ENCODE measurements around the gene RSU1.

RSU1 gene

DNA sequence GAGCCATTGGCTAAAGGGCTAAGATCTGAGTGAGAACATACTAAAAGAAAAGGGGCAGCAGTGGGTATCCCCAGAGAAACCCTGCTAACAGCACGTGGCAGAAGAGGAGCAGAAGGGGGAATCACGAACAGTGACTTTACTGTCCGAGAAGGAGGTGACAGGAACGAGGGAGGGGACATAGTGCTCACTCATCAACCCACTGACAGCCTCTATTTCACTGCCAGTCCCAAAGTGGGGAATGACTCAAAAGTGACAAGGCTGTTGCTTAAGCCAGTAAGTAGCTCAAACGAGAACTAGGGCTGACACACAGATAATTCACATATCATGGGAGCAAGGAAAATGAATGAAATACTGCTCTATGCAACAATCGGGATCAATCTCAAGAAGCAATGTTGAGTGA, 92.7 kb downstream of the RSU1 start:
- Histone ChIP-seq H3K4me3 (ENCODE audit: insufficient read depth, low read depth, low read length) (no peak overlapping the region), H3K4me1 (ENCODE audit: control insufficient read depth, insufficient read depth, low read length) (no peaks in the 10 kb centered on the region), H3K27ac (ENCODE audit: insufficient read depth, low read depth, low read length, poor library complexity, severe bottlenecking) (no peak overlapping the region), H3K27me3 (ENCODE audit: control insufficient read depth, insufficient read depth, low read length, poor library complexity, severe bottlenecking) (no peaks in the 10 kb centered on the region), H3K36me3 (ENCODE audit: control insufficient read depth, insufficient read depth, low read length) (no peaks in the 10 kb centered on the region), H3K9me3 (ENCODE audit: control insufficient read depth, low read length) (no peaks in the 10 kb centered on the region)
- 83 to 92% methylated on average over 6 of the region's 6 CpGs for WGBS, 2 experiments

DNA sequence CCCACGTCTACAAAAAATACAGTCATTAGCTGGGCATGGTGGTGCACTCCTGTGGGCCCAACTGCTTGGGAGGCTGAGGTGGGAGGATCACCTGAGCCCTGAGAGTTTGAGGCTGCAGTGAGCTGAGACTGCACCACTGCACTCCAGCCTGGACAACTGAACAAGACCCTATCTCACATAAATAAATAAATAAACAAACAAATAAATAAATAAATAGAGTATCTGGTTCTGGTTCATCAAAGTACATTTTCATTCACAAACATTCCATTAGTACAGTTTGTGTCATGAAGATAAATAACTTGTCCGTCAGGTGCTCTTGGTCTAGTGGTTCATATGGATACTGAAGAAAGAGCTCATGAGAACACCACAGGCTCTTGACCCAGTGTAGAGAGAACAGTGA, 96.4 kb downstream of the RSU1 start:
- WGBS, 2 experiments, result 93 to 95% methylated on average over 2 of the region's 2 CpGs
- H3K4me1 ChIP-seq (ENCODE audit: control insufficient read depth, insufficient read depth, low read length), result no peaks in the 10 kb centered on the region
- no peaks in the 10 kb centered on the region for H3K9me3 ChIP-seq (ENCODE audit: control insufficient read depth, low read length)
- H3K27me3 ChIP-seq (ENCODE audit: control insufficient read depth, insufficient read depth, low read length, poor library complexity, severe bottlenecking), result no peaks in the 10 kb centered on the region
- H3K4me3 ChIP-seq (ENCODE audit: insufficient read depth, low read depth, low read length), result no peak overlapping the region
- no peaks in the 10 kb centered on the region for H3K36me3 ChIP-seq (ENCODE audit: control insufficient read depth, insufficient read depth, low read length)
- H3K27ac ChIP-seq (ENCODE audit: insufficient read depth, low read depth, low read length, poor library complexity, severe bottlenecking), result no peak overlapping the region

GRCh38 chr10:16717622-16718395, 99.4 kb downstream of the RSU1 start:
- Histone ChIP-seq H3K9me3 (ENCODE audit: control insufficient read depth, low read length) (no peaks in the 10 kb centered on the region), H3K4me1 (ENCODE audit: control insufficient read depth, insufficient read depth, low read length) (no peaks in the 10 kb centered on the region), H3K36me3 (ENCODE audit: control insufficient read depth, insufficient read depth, low read length) (no peaks in the 10 kb centered on the region), H3K27me3 (ENCODE audit: control insufficient read depth, insufficient read depth, low read length, poor library complexity, severe bottlenecking) (no peaks in the 10 kb centered on the region), H3K27ac (ENCODE audit: insufficient read depth, low read depth, low read length, poor library complexity, severe bottlenecking) (no peak overlapping the region), H3K4me3 (ENCODE audit: insufficient read depth, low read depth, low read length) (no peak overlapping the region)
- WGBS, 2 experiments, result 100% methylated on average over 4 of the region's 4 CpGs; no CpG with 5 or more reads in 1 of the 2 experiments

DNA sequence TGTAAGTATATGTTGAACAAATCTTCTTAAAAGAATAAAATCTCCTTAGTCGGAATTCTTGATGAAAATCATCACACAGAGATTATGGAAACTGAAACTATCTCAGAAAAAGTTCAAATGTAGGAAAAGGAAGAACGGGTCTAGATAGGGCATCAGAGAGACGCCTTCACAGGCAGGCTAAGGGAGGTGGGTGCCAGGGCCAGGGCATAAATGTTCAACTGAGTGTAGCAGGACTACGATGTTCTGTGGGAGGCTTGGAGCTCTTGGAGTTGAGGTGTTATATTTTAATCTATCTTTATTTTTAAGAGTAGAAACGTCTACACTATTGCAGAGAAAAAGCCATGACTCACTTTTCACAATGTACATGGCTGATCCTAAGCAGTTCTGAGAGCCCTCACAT, 101.2 kb downstream of the RSU1 start:
- Histone ChIP-seq H3K27me3 (ENCODE audit: control insufficient read depth, insufficient read depth, low read length, poor library complexity, severe bottlenecking) (no peaks in the 10 kb centered on the region), H3K4me1 (ENCODE audit: control insufficient read depth, insufficient read depth, low read length) (no peaks in the 10 kb centered on the region), H3K36me3 (ENCODE audit: control insufficient read depth, insufficient read depth, low read length) (no peaks in the 10 kb centered on the region), H3K4me3 (ENCODE audit: insufficient read depth, low read depth, low read length) (no peak overlapping the region), H3K9me3 (ENCODE audit: control insufficient read depth, low read length) (no peaks in the 10 kb centered on the region), H3K27ac (ENCODE audit: insufficient read depth, low read depth, low read length, poor library complexity, severe bottlenecking) (no peak overlapping the region)
- 91 to 96% methylated on average over 4 to 5 of the region's 5 CpGs for whole genome bisulfite sequencing, 2 experiments

DNA sequence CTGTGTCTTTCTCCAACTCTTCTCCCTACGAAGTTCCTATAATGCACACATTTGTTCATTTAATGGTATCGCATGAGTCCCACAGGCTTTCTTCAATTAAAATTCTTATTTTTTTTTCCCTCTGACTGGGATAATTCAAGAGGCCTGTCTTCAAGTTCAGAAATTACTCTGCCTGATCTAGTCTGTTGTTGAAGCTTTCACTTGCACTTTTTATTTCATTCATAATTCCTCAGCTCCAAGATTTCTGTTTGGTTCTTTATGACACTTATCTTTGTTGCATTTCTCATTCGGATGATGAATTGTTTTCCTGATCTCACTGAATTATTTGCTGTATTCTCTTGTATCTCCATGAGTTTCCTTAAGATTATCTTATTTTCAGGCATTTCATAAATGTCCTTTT, 103.9 kb downstream of the RSU1 start:
- WGBS, 2 experiments, result 95 to 96% methylated on average over 3 of the region's 3 CpGs

DNA sequence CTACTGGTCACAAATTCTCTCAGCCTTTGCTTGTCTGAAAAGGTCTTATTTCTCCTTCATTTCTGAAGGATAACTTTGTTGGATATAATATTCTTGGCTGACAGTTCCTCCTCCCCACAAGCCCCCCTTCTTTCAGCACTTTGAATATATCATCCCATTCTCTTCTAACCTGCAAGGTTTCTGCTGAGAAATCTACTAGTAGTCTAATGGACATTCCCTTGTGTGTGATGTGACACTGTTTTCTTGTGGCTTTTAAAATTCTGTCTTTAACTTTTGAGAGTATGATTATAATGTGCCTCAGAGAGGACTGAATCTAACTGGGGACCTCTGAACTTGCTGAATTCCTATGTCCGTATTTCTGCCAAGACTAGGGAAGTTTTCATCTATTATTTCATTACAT, 104.3 kb downstream of the RSU1 start:
- no peak overlapping the region for H3K27ac ChIP-seq (ENCODE audit: insufficient read depth, low read depth, low read length, poor library complexity, severe bottlenecking)
- H3K36me3 ChIP-seq (ENCODE audit: control insufficient read depth, insufficient read depth, low read length), result no peaks in the 10 kb centered on the region
- no peaks in the 10 kb centered on the region for H3K4me1 ChIP-seq (ENCODE audit: control insufficient read depth, insufficient read depth, low read length)
- H3K27me3 ChIP-seq (ENCODE audit: control insufficient read depth, insufficient read depth, low read length, poor library complexity, severe bottlenecking), result no peaks in the 10 kb centered on the region
- H3K9me3 ChIP-seq (ENCODE audit: control insufficient read depth, low read length), result no peaks in the 10 kb centered on the region
- WGBS, 2 experiments, result 83 to 100% methylated on average over 1 of the region's 1 CpG
- H3K4me3 ChIP-seq (ENCODE audit: insufficient read depth, low read depth, low read length), result no peak overlapping the region

More for the DNA sequence above, 103.9 kb downstream of the RSU1 start:
- Histone ChIP-seq H3K4me3 (ENCODE audit: insufficient read depth, low read depth, low read length) (no peak overlapping the region), H3K9me3 (ENCODE audit: control insufficient read depth, low read length) (no peaks in the 10 kb centered on the region), H3K36me3 (ENCODE audit: control insufficient read depth, insufficient read depth, low read length) (no peaks in the 10 kb centered on the region), H3K27me3 (ENCODE audit: control insufficient read depth, insufficient read depth, low read length, poor library complexity, severe bottlenecking) (no peaks in the 10 kb centered on the region), H3K4me1 (ENCODE audit: control insufficient read depth, insufficient read depth, low read length) (no peaks in the 10 kb centered on the region), H3K27ac (ENCODE audit: insufficient read depth, low read depth, low read length, poor library complexity, severe bottlenecking) (no peak overlapping the region)

- Histone ChIP-seq H3K36me3 (ENCODE audit: control insufficient read depth, insufficient read depth, low read length) (no peaks in the 10 kb centered on the region), H3K27me3 (ENCODE audit: control insufficient read depth, insufficient read depth, low read length, poor library complexity, severe bottlenecking) (no peaks in the 10 kb centered on the region), H3K4me3 (ENCODE audit: insufficient read depth, low read depth, low read length) (no peak overlapping the region), H3K4me1 (ENCODE audit: control insufficient read depth, insufficient read depth, low read length) (peaks cover 19% of the 10 kb centered on the region), H3K27ac (ENCODE audit: insufficient read depth, low read depth, low read length, poor library complexity, severe bottlenecking) (no peak overlapping the region), H3K9me3 (ENCODE audit: control insufficient read depth, low read length) (no peaks in the 10 kb centered on the region)
- WGBS, 2 experiments, result 83 to 88% methylated on average over 5 of the region's 5 CpGs
Observed at GRCh38 chr10:16700331-16700730, 116.9 kb downstream of the RSU1 start.

- Histone ChIP-seq H3K4me3 (ENCODE audit: insufficient read depth, low read depth, low read length) (no peak overlapping the region), H3K36me3 (ENCODE audit: control insufficient read depth, insufficient read depth, low read length) (no peaks in the 10 kb centered on the region), H3K4me1 (ENCODE audit: control insufficient read depth, insufficient read depth, low read length) (peaks cover 19% of the 10 kb centered on the region), H3K27me3 (ENCODE audit: control insufficient read depth, insufficient read depth, low read length, poor library complexity, severe bottlenecking) (no peaks in the 10 kb centered on the region), H3K9me3 (ENCODE audit: control insufficient read depth, low read length) (no peaks in the 10 kb centered on the region), H3K27ac (ENCODE audit: insufficient read depth, low read depth, low read length, poor library complexity, severe bottlenecking) (no peak overlapping the region)
- 77 to 81% methylated on average over 17 of the region's 17 CpGs for WGBS, 2 experiments
Observed at GRCh38 chr10:16699435-16700057, 117.7 kb downstream of the RSU1 start.

GRCh38 chr10:16698461-16698860, 118.8 kb downstream of the RSU1 start:
- Histone ChIP-seq H3K36me3 (ENCODE audit: control insufficient read depth, insufficient read depth, low read length) (no peaks in the 10 kb centered on the region), H3K27me3 (ENCODE audit: control insufficient read depth, insufficient read depth, low read length, poor library complexity, severe bottlenecking) (no peaks in the 10 kb centered on the region), H3K9me3 (ENCODE audit: control insufficient read depth, low read length) (no peaks in the 10 kb centered on the region), H3K4me1 (ENCODE audit: control insufficient read depth, insufficient read depth, low read length) (peaks cover 19% of the 10 kb centered on the region), H3K27ac (ENCODE audit: insufficient read depth, low read depth, low read length, poor library complexity, severe bottlenecking) (no peak overlapping the region), H3K4me3 (ENCODE audit: insufficient read depth, low read depth, low read length) (no peak overlapping the region)
- 36 to 47% methylated on average over 3 to 4 of the region's 4 CpGs for WGBS, 2 experiments

GRCh38 chr10:16690417-16690816, 126.8 kb downstream of the RSU1 start:
- Histone ChIP-seq H3K4me3 (ENCODE audit: insufficient read depth, low read depth, low read length) (no peak overlapping the region), H3K36me3 (ENCODE audit: control insufficient read depth, insufficient read depth, low read length) (no peaks in the 10 kb centered on the region), H3K9me3 (ENCODE audit: control insufficient read depth, low read length) (no peaks in the 10 kb centered on the region), H3K27me3 (ENCODE audit: control insufficient read depth, insufficient read depth, low read length, poor library complexity, severe bottlenecking) (no peaks in the 10 kb centered on the region), H3K4me1 (ENCODE audit: control insufficient read depth, insufficient read depth, low read length) (no peaks in the 10 kb centered on the region), H3K27ac (ENCODE audit: insufficient read depth, low read depth, low read length, poor library complexity, severe bottlenecking) (no peak overlapping the region)
- 94 to 98% methylated on average over 5 of the region's 5 CpGs for WGBS, 2 experiments

Measured in ectodermal cell (in vitro differentiated cells).